ENCODE results near the gene BEAN1.
A peak's percentile ranks its signal among the peaks of the same experiment; 100 is the strongest.

Gene BEAN1

DNA sequence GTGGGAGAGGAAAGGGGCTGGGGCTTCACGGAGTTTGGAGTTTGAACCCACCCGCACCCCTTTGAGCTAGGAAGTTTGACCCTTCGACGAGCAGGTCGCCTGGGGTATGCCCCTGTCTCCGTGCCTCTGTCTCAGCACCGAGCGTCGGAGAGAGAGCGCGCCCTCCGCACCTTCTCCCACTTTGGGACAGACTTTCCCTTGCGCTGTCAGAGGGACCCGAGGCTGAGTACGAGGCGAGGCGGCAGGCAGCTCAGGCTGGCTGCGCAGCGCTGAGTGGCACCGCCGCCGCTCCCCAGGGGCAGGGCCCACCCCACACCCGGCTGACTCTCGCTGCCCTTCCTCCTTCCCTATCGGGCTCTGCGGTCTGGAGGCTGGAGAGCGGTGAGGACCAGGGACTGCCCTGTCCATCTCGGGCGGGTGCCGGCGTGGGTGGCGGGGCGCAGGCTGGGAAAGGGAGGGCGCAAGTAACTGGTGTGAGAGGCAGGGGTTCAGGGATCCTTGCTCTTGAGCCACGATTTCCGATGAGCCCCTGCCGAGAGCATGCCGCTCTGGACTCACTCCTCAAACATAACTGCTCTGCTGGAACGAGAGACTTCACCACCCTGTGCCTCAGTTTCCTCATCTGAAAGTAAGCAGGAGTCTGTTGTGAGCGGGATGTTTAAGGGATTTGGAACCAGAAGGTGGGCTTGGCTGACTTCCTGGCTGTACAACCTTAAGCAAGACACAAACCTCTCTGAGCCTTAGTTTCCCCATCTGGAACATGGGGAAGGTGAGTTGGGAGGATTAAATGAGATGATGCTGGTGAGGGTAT lies 981 bp downstream of the BEAN1 start:
- peak overlapping the region; percentile 27 for H3K4me3 ChIP-seq (ENCODE audit: low read length)
- DNase-seq (ENCODE audit: low read depth) = no peak
- TF ChIP-seq, protein P1, sequence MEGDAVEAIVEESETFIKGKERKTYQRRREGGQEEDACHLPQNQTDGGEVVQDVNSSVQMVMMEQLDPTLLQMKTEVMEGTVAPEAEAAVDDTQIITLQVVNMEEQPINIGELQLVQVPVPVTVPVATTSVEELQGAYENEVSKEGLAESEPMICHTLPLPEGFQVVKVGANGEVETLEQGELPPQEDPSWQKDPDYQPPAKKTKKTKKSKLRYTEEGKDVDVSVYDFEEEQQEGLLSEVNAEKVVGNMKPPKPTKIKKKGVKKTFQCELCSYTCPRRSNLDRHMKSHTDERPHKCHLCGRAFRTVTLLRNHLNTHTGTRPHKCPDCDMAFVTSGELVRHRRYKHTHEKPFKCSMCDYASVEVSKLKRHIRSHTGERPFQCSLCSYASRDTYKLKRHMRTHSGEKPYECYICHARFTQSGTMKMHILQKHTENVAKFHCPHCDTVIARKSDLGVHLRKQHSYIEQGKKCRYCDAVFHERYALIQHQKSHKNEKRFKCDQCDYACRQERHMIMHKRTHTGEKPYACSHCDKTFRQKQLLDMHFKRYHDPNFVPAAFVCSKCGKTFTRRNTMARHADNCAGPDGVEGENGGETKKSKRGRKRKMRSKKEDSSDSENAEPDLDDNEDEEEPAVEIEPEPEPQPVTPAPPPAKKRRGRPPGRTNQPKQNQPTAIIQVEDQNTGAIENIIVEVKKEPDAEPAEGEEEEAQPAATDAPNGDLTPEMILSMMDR (conservative IDR thresholded peaks at IDR 0.05; ENCODE audit: low read depth, low read length) = no peak

DNA sequence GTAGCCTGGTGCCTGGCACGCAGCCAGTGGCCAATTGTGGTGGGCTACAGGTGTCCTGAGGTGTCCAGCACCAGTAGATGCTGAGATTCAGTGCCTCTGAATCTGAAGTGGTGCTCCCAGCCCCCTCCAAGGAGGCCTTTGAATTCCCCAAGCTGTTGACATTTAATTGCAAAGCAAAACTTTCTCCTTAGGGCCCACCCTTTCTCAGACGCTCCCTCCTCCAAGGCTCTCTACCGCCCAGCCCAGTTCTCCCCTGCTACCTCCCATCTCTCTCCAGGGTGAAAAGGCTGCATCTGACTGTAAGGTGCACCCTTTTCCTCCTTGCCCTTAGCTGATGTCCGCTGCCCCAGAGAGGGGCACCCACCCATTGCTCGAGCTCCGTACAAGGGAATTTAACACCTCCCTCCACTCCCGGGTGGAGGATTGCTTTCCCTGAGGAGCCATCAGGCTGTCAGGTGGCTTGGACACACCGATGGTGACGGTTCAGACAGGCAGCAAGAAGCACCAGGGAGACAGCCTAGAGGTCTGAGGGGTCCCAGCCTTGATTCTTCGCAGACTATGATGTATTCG lies 1.7 kb downstream of the BEAN1 start:
- TF ChIP-seq, protein P1 (conservative IDR thresholded peaks at IDR 0.05; ENCODE audit: low read depth, low read length) = no peak
- no peak for DNase-seq (ENCODE audit: low read depth)
- no peak overlapping the region for H3K4me3 ChIP-seq (ENCODE audit: low read length)

DNA sequence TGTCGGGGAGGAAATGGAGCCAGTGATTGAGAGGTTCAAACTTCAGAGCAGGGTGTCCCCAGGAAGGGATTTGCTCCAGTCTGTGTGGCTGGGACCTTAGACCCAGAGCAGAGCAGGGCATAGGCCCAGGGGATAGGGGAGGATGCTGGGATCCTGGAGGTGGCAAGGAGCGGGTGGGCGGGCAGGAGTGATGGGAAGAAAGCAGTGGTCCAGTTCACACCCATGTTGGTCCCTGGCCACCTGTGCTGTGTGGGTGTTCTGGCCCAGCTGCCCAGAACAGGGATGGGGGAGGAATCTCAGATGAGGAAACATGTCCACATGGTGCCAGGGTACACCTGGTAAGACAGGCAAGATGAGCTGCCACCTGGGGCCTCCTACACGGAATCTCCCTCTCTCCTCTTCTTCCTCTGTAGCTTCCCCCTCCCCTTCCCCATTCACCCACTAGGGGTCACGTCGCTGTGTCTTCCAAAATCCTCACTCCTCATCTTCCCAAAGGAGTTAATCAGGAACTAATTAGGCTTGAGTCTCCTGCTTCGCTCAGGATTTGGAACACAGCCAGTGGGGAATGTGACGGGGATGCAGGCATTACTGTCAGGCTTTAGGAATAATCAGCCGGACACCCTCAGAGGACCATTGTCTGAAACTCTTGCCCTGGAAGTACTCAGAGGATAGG lies 2.3 kb downstream of the BEAN1 start:
- H3K4me3 ChIP-seq (ENCODE audit: low read length) = no peak overlapping the region

DNA sequence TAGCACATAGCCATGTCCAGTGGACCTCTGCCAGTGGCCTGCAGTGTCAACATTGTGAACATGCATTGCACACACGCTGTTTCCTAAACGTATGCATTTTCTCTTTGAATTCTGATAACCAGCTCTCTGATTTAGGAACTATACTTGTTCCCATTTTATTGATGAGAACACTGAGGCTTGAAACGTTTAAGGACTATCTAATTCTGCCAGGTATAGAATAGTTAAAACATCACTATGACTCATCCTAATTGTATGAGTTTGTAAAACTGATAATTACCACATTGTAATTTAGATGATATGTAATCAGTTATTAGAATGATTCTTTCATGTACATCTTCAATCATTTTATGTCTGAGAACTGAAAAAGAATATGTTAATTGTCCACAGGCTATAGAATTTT lies 3.1 kb downstream of the BEAN1 start:
- no peak overlapping the region for H3K4me3 ChIP-seq (ENCODE audit: low read length)
- TF ChIP-seq, protein P1 (conservative IDR thresholded peaks at IDR 0.05; ENCODE audit: low read depth, low read length) = no peak
- DNase-seq (ENCODE audit: low read depth) = no peak

More for the DNA sequence above, 2.3 kb downstream of the BEAN1 start:
- no peak for DNase-seq (ENCODE audit: low read depth)
- TF ChIP-seq, protein P1 (conservative IDR thresholded peaks at IDR 0.05; ENCODE audit: low read depth, low read length) = peak; percentile 6

DNA sequence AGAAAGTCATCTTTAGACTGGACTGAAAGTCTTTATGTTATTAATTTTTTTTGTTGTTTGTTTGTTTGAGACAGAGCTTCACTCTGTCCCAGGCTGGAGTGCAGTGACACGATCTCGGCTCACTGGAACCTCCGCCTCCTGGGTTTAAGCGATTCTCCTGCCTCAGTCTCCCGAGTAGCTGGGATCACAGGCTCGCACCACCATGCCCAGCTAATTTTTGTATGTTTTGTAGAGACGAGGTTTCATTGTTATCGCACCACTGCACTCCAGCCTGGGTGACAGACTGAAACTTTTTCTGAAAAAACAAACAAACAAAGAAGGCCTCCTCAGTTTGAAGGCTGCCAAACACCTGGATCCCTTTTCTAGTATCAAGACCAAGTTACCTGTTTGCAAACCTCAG lies 4.7 kb downstream of the BEAN1 start:
- TF ChIP-seq, protein P1 (conservative IDR thresholded peaks at IDR 0.05; ENCODE audit: low read depth, low read length) = no peak
- DNase-seq (ENCODE audit: low read depth) = no peak
- no peak overlapping the region for H3K4me3 ChIP-seq (ENCODE audit: low read length)

DNA sequence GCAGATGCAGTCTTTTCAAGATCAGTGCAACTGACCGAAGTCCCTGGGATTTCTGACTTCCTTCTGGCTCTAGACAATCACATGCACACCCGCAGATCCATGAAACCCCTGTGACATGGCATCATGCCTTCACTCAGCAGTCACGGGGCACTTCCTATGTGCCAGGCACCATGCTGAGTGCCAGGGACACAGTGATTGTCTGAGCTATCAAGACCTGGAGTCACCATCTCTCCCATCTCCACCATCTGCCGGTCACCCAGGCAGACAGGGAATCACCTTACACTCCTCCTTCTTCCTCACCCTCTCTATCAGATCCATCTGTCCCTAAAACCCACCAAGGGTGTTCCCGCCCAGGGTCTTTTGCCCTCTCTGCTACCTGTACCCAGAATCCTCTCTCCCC lies 5.3 kb downstream of the BEAN1 start:
- no peak for DNase-seq (ENCODE audit: low read depth)
- no peak overlapping the region for H3K4me3 ChIP-seq (ENCODE audit: low read length)
- TF ChIP-seq, protein P1 (conservative IDR thresholded peaks at IDR 0.05; ENCODE audit: low read depth, low read length) = no peak
